OCI-LY1 (cell line): ENCODE results near the gene DOK7.

Experiments
- CTCF ChIP-seq: fragments of 200-600 bp; sonication (generic), shearing (Covaris generic); IDR thresholded peaks from 2 replicates; pipeline ENCODE4 v1.5.1; 2017; ENCODE audit warnings: mild to moderate bottlenecking, antibody characterized with exemption, low read length, moderate library complexity, mixed read lengths
- EZH2 ChIP-seq: fragments of 200-600 bp; sonication (generic), shearing (Covaris generic); IDR thresholded peaks from 2 replicates; pipeline ENCODE4 v1.8.0; 2017; ENCODE audit warnings: borderline replicate concordance, mixed run types, mild to moderate bottlenecking, antibody characterized with exemption, low read length, moderate library complexity, mixed read lengths

GRCh38 chr4:3519468-3520264, 56.6 kb downstream of the DOK7 start:
- no peak for TF ChIP-seq CTCF
- no peak for TF ChIP-seq EZH2
